ENCODE results near the gene PMM2.
"Not testable (repeated sequence)": the region's sequence is repeated elsewhere in the genome, so short reads cannot be mapped to it uniquely, and the experiment has no call there.

The PMM2 gene

DNA sequence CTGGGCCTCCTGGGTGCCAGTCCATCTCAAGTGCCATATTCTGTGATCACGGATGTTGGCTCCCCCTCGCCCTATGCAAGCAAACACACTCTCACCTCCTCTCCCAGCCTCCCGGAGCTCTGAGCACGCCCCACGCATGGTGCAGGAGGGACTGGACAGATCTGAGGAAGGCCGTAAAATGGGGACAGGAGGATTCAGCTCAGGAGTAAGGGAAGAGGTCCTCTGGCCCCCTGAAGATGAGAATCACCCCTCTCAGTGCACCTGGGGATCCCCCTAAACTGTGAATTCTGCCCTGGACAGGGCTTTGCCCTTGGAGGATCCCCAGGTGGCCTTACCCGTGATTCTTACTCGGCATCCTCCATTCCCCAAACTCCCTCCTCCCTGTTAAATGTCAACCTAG, 15.8 kb upstream of the PMM2 start:
- TF ChIP-seq, protein P1, sequence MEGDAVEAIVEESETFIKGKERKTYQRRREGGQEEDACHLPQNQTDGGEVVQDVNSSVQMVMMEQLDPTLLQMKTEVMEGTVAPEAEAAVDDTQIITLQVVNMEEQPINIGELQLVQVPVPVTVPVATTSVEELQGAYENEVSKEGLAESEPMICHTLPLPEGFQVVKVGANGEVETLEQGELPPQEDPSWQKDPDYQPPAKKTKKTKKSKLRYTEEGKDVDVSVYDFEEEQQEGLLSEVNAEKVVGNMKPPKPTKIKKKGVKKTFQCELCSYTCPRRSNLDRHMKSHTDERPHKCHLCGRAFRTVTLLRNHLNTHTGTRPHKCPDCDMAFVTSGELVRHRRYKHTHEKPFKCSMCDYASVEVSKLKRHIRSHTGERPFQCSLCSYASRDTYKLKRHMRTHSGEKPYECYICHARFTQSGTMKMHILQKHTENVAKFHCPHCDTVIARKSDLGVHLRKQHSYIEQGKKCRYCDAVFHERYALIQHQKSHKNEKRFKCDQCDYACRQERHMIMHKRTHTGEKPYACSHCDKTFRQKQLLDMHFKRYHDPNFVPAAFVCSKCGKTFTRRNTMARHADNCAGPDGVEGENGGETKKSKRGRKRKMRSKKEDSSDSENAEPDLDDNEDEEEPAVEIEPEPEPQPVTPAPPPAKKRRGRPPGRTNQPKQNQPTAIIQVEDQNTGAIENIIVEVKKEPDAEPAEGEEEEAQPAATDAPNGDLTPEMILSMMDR (IDR thresholded peaks at IDR 0.05; ENCODE audit: borderline replicate concordance, insufficient read depth, low read depth, low read length): no peak
- H3K4me3 ChIP-seq (ENCODE audit: low read depth, low read length): no peak overlapping the region

DNA sequence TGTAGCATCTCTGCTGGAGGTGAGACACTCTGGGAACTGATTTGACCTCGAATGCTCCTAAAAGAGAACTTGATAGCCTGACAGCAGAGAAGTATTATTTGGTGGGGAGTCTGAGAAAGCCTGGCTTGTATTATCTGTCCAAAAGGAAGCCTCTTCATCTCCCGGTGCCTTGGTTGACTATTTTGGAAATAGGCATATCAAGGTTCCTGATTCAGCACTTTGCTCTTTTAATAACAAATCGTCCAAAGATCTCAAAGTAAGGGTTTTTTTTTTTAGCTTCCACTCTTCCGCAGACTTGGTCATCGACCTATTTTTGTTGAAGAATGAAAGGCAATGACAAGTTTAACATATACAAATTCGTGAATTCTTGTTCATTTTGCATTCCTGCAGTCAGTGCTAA, 15.0 kb upstream of the PMM2 start:
- TF ChIP-seq, protein P1 (IDR thresholded peaks at IDR 0.05; ENCODE audit: borderline replicate concordance, insufficient read depth, low read depth, low read length): no peak

DNA sequence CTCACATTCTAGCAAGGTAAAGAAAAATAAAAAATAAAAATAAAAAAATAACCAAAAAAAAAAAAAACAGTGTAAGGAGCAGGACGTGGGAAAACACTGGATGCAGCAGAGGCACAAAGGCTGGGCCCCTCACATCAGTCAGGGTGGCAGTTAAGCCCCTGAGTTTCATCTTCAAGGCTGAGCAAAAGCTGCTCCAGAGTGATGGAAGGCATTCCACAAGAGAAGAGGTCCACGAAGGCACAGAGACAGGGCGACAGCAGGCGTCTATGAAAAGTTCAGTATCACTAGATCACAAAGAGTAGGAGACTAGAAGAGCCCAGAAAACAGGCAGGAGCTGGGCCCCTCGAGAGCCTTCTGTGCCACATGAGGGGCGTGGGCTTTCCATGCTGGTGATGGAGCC, 12.2 kb upstream of the PMM2 start:
- H3K4me3 ChIP-seq (ENCODE audit: low read depth, low read length): no peak overlapping the region
- TF ChIP-seq, protein P1 (IDR thresholded peaks at IDR 0.05; ENCODE audit: borderline replicate concordance, insufficient read depth, low read depth, low read length): no peak

More for the DNA sequence above, 15.0 kb upstream of the PMM2 start:
- no peak overlapping the region for H3K4me3 ChIP-seq (ENCODE audit: low read depth, low read length)

DNA sequence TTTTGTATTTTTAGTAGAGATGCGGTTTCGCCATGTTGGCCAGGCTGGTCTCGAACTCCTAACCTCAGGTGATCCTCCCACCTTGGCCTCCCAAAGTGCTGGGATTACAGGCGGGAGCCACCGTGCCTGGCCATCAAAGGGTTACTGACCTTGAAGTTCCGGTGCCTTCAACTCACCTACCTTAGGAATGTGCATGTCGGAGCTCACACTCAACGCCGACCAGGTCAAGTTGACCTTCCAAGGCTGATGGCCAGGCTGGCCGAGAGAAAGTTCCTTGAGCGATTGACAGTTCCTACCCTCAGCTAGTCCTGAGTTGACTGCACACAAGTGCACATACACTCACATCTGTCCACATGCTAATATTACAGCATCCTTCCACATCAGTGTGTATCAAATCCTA, 11.3 kb upstream of the PMM2 start:
- not testable (repeated sequence) for H3K4me3 ChIP-seq (ENCODE audit: low read depth, low read length)

DNA sequence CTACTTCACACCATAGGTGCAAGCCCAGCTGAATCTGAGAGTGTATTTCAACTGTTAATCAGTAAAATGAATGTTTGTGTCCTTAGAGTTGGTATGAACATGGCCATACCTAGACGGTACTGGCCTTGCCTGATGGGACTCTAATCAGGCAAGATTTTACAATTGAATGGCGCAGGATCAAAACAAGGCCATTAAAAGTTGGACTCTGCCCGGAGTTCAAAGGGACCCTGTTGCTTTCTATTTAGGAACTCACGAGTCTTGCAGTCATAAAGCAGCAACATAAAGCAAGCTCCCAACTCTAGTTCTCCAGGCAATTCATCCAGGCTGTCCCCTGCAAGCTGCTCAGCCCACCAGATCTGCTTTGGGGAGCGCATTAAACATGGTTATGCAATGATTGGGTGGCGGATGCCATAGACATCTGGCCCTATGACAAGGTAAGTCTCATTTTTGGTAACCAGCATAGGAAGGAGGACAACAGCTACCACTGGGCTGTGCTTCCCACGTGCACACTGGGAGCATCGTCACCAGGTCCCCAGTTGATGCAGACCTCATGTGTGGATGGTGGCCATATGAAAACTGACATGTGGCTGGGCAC, 9.0 kb upstream of the PMM2 start:
- H3K4me3 ChIP-seq (ENCODE audit: low read depth, low read length): no peak overlapping the region
- TF ChIP-seq, protein P1 (IDR thresholded peaks at IDR 0.05; ENCODE audit: borderline replicate concordance, insufficient read depth, low read depth, low read length): no peak

DNA sequence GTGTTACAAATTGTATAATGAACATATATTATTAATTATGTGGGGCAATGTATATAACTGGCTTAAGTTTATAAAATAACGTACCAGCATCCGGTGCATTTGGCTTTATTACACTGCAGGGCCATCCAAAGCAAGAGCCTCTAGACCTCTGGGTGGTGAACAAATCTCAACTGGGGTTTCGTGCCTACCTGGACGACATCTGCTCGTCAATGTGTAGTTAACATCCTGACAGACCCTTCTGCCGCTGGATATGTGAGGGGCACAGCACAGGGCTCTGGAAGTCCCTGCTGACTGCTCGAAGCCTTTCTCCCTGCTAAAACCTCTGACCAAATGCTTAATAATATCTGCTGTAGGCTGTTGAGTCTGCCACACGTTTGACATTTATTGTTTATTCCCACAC, 2.5 kb upstream of the PMM2 start:
- no peak overlapping the region for H3K4me3 ChIP-seq (ENCODE audit: low read depth, low read length)
- TF ChIP-seq, protein P1 (IDR thresholded peaks at IDR 0.05; ENCODE audit: borderline replicate concordance, insufficient read depth, low read depth, low read length): no peak

DNA sequence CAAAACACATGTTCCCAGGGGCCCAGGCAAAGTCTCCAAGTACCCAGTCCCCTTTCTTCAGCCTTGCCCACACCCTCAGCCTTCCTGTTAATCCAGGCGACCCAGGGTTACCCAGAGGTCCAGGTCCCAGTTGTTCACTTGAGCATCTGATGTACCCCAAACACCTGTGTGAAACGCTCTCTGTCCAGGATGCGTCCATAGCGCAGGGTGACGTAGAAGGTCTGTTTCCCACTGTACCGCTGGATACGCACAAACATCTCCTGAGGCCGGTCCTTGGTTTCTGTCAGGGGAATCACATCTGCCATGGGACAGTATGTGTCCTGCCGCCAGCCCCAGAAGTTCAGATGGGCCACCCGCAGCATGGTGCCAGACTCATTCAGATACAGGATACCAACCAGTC, 1.8 kb upstream of the PMM2 start:
- H3K4me3 ChIP-seq (ENCODE audit: low read depth, low read length): no peak overlapping the region
- TF ChIP-seq, protein P1 (IDR thresholded peaks at IDR 0.05; ENCODE audit: borderline replicate concordance, insufficient read depth, low read depth, low read length): no peak
